Measurements from ENCODE around the gene MYMK.

Gene MYMK

DNA sequence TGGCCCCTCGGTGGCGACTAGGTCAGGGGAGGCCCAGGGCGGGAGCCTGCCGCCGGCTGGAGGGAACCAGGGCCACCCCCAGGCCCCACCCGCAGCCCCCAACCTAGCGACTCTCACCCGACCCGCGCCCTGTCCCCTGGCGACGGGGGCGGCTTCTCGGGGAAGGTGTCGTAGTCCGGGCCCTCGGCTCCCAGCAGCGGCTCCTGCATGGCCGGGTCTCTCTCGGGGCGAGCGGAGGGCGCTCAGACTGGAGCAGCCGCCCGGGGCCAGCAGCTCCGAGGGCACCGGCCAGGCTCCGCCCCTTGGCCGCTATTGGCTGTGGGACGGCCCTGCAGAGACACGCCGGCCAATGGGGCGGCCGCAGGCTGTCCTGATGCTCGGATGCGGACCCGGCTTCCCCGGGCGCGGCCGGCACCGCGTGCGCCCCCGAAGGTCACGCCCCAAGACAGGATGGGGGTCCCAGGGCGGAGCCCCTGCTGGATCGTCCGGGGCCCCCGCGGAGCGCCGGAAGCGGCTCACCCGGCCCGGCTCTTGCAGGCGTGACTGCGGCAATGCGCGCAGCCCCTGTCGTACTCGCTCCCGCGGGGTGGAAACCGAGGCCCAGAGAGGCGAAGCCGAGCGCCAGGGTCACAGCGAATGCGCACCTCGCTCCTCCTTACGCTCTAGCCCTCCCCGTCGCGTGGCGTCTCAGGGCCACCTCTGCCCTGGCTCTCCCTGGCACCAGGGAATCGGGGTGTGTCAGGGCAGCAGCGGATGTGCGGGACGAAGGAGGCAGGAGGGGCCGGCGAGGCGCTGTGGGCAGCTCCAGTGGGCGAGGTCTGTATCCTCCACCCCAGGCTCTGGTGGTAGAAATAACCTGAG, 45.7 kb downstream of the MYMK start, which contains the start of gene SLC2A6:
Gene SLC2A6 (minus strand): TSS at position 249 of the 861 bp plus-strand sequence. CDS start 40 bp downstream, at position 209.
- DNase-seq: peak; percentile 73

DNA sequence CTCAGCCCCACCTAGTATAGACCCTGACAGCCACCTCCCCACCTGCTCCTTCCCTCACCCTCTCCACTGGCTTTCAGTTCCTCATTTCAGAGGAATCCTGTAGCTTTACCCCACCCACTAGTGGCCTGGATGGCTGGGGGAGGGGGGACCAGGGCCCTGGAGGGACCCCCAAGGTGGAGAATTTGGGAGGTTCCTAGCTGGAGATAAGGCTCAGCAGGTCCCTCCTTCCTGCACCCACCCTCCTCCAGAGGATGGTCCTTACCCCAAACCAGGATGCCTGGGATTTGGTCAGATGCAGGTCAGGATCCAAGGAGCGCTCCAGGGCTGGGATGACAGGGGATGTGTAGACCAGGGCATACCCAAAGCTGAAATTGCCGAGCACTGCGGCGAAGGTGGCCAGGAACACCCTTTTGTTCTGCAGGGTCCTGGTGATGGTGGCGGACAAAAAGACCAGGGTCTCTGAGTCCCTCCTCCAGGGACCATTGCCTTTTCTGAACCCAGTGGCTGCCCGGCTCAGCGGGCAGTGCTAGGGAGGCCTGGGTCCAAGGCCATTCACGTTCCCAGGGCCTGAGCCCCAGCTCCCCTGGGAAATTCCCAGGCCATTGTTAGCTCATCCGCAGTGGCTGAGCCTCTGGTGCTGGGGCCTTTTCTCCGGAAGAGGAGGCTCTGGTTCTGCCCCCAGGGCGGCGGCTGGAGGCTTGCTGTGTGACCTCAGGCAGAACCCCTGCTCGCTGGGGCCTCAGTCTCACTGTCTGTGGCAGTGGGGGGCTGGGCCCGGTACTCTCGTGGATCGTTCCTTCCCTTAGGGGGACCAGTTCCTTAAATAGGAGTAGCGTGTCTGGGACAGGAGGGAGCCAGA, 46.5 kb downstream of the MYMK start:
- DNase-seq: no peak

DNA sequence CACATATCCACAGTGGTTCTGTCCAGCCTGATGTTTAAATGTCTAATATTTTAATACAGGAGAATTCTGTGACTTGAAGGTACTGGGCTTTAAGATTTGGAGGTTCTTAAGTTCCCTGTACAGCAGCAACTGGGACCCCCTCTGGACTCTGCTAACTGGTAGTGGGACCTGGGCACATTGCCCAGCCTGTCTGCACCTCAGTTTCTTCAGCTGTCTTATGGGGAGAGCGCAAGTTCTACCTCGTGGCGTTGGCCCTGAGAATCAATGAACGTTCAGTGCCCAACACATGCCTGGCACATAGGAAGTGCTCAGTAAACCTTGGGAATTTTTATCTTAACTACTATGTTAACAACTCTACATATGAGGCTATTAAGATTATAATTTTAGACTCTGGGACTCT, 47.3 kb downstream of the MYMK start:
- no peak for DNase-seq

DNA sequence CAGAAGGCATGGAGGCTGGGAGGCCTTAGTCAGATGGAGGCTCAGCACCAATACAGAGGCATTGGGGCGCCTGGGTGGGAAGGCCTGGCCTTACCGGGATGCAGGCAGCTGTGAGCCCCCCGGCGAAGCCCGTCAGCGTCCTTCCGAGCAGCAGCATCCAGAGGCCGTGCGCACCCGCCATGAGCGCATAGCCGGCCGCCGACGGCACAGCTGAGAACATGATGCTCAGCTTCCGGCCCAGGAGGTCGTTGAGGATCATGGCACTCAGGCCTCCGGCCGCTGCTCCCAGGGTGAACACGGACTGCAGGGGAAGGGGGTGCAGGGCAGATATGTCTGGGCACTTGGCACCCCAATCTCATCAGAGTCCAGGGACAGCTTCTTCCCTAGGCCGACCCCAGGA, 47.8 kb downstream of the MYMK start:
- DNase-seq: no peak

DNA sequence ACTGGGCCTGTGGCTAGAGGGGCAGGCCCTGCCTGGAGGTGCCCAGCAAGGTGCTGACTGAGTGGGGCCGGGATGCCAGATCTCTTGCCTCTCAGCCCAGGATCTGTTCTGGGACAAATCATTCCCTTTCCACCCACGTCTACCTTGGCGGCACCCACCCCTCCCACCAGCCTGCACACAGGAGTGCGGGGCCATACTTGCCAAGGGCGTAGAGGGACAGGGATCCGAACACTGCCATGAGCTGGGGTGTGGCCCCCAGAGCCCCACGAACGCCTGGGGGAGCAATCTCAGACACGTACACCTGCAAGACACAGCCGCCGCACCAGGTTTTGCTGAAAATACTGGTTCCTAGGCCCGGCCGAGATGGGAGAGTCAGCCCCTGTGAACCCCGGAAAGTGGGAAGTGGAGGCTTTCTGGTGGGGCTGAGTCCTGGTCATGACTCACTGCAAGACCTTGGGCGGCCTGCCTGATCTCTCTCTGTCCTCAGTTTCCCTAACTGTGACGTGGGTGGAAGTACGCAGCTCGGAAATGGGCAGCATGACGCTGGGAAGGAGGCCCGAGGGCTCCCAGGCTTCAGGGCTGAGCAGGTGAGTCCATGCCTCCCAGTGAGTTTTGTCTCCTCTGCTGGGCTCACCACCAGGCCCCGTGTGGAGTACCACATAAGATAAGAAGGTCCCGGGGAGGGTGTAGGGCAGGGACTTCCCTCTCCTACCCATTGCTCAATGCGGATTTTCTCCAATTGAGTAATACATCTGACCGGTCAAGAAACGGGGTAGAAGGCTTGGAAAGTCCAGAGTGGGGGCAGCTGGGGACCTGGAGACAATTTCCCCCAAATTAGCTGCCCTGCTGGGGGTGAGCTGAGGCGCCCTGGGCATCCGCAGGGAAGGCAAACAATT, 48.5 kb downstream of the MYMK start:
- no peak for DNase-seq

DNA sequence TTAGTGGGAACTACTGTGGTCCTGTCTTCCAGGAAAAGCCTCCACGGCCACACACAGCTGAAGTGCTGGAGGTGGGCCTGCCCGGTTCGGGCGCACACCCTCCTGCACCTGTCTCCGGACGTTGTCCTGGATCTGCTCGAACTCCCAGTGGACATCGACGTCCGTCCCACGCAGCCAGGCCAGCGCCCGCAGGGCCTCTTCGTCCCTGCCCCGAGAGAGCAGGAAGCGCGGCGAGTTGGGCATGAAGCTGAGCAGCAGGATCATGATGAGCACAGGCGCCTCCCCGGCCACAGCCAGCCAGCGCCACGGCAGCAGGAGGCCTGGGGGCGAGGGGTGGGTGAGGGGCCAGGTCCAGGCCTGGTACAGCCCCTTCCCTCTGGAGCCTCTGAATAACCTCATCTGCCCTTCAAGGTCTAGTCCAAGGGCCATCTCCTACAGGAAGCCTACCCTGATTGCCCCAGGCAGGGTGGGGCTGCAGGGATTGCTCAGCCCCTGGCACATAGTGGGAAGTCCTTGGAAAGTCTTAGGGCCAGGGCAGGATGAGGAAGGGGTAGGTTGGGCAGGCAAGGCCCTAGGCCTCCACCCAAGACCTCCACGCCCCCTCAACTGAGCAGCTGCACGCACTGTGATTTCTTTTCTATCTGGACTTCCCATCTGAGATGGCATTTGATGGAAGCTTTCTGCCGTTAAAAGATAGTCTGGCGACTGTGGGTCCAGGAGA, 49.3 kb downstream of the MYMK start:
- no peak for DNase-seq

DNA sequence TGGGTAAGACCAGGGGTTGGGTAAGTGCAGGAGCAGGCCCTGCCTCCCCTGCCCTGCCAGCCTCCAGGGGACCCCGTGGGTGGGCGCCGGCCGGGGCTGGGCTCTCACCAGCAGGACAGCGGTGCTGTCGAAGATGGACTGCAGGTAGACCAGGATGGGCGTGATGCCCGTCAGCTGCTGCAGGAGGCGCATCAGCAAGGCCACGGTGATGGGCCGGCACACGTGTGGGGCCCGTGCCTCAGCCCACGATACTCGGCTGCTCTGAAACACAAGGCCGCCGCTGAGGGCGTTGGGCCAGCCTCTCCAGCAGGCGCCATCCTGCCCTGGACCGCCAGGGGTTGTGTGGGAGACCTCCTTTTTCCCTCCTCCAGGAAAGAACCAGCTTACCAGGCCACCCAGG, 49.9 kb downstream of the MYMK start:
- no peak for DNase-seq

DNA sequence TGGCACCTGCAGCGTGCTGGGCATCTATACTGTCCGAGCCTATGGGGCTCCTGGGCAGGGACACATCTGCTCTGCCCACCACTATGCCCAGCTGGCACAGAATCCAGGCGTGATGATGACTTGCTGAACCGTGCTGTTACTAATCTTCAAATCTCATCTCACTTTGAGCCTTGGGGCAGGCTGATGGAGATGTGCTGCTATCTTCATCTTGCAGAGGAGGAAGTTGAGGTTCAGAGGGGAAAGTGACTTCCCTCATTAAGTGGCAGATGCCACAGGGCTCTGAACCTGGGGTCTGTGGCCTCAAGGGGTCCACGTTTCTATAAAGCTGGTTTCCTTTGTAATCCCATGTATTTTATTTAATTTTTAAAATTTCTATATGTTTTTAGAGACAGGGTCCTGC, 50.5 kb downstream of the MYMK start:
- DNase-seq: no peak

DNA sequence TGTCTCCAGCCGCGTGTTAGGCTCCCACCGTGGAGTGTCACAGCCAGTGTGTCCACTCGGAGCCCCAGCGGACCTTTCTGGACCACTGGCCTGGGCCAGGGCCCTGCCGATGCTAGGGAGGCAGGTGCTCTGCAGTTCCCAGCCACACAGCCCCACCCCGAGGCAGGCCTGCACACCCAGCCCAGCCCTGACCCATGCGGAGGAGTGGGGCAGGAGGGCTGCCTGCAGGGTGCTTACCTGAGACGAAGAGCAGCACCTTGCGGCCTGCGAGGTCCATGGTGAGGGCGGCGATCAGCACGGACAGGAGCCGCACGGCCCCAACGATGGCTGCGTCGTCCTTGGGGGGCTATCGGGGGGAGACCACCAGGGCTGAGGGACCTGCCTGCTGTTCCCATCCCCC, 51.0 kb downstream of the MYMK start:
- no peak for DNase-seq

DNA sequence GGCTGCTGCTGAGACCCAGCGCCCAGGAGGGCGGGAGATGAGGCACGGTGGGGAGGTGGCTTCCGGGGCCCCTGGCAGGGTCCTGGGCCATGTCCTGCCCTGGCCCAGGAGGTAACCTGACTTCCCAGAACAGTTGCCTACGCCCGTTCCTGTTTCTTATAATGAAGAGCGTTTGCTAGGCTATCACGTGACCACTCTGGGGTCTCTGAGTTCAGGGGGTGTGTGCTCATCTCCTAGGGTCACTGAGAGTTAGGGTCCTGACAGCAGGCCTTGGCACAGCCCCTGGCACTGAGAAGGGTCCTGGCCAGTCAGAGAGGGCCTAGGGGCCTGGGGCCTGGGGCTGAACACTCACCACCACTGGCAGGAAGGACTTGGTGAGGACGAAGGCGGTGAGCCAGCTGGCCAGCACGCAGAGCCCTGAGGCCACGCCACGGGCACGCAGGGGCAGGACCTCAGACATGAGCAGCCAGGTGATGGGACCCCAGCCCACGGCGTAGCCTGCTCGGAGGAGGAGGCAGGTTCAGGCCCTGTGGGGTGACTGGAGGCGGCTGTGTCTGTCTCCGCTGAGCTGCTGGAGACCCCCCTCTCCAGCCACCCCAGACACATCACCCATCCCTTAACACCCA, 51.9 kb downstream of the MYMK start:
- DNase-seq: no peak

DNA sequence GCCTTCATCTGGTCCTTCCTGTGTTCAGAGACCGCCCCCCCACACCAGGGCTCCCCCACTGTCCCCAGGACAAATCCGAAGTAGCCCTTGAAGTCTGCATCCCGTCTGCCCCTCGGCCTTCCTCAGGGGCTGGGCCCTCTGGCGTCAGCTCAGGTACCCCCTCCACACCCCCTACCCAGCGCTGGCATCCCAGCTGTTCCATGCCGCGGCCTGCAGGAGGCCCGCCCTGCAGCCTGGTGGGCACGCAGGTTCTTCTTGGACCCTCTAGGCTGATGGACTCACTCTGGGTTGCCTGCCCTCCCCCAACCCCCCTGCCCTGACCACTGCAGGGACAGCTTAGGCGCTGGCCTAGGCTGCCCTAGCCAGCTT, 52.5 kb downstream of the MYMK start:
- no peak for DNase-seq

DNA sequence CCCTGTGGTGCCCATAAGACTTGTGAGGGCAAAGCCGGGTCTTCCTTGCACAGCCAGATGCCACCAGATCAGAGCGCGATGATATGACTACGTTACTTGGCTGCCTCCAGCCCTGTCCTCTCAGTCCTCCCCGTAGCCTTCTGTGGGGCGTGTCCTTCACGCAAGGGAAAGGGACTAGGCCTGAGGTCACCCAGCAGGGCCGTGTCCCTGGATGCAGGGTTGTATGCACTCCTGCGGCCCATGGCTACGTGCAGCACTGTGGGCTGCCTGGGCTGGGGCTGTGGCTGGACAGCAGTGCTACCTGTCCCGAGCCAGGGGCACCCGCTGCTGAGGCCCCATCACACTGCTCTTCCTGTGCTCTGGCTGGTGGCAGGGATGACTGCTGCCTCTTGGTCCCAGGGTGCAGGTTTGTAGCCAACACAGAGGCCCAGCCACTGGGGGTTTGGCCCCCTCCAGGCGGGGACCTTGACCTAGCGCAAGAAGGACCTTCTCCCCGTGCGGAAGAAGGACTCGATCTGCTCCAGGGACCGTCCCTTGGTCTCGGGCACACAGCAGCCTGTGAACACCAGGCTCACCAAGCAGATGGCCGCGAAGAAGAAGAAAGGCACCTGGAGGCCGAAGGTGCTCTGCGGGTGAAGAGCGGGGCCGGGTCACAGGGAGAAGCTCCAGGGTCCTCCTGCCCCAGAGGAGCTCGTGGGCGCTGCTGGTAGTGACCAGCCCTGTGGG, 53.0 kb downstream of the MYMK start:
- DNase-seq: no peak

DNA sequence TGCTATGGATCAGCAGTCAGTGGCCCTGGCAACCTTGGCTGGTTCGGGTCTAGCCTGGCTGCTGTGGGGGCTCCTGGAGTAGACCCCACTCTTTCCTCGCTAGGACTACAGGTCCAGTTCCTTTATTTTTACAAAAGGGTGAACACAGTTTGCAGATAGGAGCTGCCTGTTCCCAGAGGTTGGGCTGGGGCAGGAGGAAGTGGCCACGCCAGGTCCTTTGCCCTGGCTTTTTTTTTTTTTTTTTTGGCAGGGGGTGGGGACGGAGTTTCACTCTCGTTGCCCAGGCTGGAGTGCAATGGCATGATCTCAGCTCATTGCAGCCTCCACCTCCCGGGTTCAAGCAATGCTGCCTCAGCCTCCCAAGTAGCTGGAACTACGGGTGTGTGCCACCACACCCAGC, 53.8 kb downstream of the MYMK start:
- DNase-seq: no peak

DNA sequence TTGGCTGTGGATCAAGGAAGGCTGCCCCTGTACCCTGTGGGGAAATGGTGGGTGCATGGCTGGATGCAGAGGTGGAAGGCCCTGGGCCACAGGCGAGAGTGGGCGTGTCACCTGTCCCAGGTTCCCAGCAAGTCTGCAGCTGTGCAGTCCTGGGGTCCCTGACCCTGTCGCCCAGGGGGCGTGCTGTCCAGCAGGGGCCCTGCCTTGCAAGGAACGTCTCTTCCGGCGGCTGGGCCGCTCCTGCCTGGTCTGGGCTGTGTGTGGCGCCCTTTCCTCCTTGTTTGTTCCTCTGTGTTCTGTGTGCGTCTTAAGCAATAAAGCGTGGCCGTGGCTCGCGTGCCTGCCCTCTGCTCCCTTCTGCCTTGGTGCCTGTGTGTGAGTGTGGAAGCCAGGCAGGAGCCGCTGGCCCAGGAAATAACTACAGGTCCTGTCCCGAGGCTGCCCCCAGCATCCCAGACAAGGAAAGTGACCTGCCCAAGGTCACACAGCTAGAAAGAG, 54.3 kb downstream of the MYMK start:
- no peak for DNase-seq

DNA sequence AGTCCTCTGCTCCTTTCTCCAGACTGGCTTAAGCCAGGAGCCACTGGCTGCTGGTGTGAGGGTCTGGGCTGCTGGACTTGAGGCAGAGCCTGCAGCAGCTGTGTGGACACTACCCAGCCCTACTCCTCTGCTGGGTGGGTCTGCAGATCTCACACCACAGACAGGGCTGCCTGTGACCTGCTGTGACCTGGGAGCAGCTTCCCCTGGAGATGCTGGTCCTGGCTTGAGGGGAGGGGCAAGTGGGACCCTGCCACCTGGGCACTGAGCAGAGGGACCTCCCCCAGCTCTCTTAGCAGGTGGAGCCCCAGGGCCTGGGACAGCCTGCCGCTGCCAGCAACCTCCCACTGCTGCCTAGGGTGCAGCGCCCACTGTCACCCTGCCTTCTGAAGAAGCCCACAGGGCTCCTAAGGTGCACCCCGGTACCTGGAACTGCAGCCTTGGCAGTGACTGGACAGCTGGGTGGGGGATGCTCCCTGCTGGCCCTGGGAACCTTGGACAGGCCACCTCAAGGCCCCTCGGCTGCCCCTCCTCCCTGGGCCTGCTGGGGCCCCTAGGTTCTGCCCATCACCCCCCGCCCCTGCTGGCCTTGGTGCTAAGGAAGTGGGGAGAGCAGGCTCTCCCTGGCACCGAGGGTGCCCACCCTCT, 55.9 kb downstream of the MYMK start:
- DNase-seq: no peak

DNA sequence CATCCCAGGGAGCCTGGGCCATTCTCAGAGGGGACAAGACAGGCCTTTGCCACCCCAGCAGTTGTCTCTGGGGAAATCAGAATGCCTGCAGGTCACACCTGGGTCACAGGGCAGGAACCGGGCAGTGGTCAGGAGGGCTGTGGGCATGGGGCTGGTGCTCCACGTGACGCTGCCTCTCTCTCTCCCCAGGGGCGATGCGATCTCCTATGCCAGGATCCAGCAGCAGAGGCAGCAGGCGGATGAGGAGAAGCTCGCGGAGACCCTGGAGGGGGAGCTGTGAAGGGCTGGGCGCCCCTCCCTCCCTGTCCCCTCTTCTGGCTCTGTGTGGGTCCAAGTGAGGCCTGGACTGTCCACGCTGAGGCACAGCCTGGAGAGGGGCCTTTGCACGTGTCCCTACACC, 56.4 kb downstream of the MYMK start:
- DNase-seq: no peak

DNA sequence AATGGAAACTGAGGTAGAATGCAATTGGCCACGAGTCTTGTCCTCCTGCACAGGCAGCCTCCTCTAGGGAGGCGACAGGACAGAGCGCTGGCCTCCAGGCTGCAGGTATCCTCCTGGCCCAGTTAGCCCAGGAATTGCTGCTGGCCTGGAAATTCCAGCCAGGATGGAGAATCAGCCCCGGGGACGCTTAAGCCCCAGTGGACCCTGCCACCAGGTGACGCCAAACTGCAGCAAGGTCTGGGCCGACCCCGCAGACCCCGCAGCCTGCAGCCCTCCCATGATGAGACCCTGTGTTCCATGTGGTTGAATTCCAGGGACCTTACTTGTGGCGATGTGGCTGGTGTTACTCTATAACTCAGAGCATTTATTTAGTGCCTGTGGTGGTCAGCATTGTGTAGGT, 57.7 kb downstream of the MYMK start:
- DNase-seq: no peak

DNA sequence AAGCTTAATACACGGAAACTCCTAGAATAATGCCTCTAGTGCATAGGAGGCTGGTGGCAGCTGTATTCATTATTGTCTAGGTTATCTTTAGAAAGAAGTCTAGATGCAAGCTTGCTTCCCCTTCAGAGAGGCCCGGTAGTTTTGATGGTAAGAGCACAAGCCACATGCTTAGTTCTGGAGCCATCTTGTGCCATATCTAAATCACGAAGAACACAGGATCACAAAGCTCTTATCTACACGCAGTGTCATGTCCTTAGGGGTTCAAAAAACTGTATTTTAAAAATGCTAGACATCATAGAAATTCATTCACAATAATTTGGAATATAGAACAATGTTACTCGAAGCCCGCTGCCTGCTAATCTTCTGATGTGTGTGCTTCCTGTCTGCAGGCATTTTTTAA, 58.8 kb downstream of the MYMK start:
- no peak for DNase-seq

DNA sequence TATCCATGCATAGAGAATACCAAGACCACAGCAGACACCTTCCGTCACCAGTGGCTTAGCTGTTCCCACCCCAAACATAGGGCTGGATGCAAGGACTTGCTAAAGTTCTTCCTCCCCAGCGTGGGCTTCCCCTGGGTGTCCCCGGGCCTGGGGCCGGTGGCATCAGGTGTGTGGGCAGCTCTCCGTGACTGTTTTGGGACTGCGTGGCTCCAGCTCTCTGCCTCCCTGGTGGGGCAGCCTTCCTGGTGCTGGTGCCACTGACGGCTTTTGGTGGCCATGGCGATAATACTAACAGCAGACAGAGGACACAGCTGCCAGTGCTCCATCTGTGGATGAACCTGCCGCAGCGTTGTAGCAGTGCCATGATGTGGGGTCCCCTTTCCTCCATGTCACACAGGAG, 60.1 kb downstream of the MYMK start:
- no peak for DNase-seq
